ENCODE data around the gene CA6.
"Not testable (repeated sequence)": the region's sequence is repeated elsewhere in the genome, so short reads cannot be mapped to it uniquely, and the experiment has no call there.

The CA6 gene

DNA sequence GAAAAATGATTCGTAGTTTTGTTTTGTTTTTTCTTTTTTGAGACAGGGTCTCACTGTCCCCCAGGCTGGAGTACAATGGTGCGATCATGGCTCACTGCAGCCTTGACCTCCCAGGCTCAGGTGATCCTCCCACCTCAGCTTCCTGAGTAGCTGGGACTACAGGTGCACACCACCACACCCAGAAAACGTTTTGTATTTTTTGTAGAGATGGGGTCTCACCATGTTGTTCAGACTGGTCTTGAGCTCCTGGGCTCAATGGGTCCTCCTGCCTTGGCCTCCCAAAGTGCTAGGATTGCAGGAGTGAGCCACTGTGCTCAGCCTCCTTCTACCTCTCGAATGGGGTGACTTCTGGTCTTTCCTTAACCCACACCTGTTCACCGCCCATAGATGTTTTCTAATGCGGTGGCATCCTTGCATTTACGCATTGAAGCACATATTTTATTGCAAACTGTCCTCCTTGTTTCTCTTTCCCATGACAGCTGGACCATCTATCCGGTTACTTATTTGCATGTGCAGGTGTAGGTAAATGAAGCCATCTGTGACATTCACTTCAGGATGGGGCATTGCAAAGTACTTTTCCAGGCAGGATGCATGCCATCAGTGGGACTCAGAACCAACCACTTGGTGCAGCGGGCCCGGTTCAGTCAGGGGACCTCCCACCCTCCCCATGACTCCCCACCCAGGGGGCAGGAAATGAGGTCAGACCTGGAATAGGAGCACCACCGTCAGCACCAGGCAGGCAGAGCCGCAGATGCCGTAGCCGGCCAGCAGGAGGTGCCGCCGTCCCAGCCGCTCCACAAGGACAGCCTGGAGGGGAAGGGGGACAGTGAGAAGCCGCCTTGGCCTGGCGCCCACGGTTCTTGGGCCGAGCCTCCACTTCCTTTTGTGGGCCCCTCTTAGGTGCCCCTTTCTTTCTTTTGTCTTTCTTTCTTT is 64.0 kb downstream of the CA6 start:
- DNase-seq, result no peak

GRCh38 chr1:9010781-9011323 is 65.2 kb downstream of the CA6 start:
- DNase-seq, result no peak

GRCh38 chr1:9013819-9014218 is 68.2 kb downstream of the CA6 start:
- DNase-seq, result no peak

- no peak for DNase-seq
Observed at GRCh38 chr1:9014475-9015375, 69.1 kb downstream of the CA6 start.

DNA sequence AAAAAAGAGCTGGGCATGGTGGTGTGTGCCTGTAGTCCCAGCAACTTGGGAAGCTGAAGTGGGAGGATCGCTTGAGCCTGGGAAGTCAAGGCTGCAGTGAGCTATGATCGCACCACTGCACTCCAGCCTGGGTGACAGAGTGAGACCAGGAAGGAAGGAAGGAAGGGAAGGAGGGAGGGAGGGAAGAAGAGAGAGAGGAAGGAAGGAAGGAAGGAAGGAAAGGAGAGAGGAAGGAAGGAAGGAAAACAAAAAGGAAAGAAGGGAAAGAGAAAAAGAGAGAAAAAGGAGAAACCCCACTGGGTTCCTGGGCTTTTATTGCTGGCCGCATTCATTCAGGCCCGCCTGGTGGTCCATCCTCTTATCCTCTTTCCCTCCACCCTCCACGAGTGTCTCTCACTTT is 70.8 kb downstream of the CA6 start:
- DNase-seq, result no peak

DNA sequence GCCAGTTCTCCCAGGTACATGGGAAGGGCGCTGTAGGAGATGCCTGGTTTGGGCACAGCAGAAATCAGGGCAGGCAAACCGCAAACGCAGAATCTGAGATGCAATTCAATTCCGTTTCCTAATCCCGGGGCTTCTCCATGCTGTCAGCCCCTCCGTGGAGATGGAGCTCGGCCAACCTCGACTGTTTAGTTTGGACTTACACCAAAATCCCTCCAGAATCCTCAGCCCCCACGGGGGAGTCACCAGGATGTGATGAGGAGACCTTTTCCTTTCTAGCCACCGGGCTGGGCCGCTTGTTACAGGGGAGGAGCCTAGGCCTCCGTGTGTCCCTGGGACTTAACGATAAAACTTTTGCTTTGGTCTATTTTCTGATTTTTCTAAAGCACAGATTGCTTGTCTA is 72.7 kb downstream of the CA6 start:
- no peak for DNase-seq

DNA sequence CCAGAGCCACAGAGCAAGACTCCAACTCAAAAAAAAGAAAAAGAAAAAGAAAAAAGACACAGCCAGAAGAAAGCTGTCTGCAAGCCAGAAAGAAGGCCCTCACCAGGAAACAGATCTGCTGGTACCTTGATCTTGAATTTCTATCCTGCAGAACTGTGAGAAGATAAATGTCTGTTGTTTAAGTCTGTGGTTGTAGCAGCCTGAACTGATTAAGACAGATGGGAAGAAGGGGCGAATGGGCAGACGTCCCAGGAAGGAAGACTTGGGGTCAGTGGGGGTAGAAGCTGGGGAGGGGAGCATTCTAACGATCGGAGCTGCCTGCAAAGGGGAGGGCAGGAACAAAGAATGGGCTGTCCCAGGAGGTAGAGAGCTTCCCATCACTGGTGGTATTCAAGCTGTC is 74.2 kb downstream of the CA6 start:
- no peak for DNase-seq

DNA sequence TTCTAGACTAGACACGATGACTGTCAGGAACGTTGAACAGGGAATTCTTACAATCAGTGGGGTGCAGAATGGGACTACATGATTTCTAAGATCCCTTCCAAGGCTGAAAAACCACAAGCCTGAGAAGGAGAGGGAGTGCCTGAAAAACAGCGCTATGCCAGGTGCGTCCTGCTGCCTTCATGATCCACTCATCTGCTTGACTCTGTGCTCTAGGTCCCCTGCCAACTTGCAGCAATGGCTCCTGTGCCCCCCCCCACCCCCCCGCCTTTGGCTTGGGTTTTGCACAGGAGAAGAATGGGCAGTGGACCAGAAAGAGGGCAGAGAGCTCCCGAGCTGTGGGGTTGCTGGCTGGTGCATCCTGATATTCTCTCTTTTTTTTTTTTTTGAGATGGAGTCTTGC is 74.6 kb downstream of the CA6 start:
- DNase-seq, result no peak

DNA sequence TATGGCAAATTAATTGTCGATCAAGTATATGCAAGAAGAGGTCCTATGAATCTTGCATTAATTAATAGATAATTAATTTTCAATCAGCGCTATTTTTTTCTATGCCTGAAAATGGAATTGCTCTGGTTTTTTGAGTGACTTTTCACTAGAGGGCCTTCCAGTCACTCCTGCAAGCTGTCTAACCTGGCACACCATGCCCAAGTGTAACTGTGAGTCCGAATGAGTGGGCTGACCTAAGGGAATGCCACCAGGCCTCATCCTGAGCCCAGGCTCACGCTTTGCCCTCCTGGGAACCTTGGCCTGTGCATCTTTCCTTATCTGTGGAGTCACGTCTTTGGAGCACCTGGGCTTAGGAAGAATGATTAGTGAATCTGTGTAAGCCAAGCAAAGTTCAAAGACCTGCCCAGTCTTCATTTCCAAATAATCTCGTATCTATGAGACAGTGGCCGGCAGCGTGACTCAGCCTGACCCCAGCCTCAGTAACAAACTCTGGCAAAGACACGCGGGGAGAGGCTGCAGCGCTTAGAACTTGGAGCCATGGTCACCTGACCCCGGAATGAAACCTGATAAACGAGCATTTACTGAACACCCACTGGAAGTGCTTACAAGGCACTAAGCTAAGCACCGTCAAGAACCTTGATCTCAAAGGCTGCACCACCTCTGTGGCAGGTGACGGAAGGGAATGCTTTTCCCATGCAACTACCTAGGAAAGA is 76.5 kb downstream of the CA6 start:
- not testable (repeated sequence) for DNase-seq

- DNase-seq, result no peak
Observed at GRCh38 chr1:9022773-9023172, 77.1 kb downstream of the CA6 start.
